MCF 10A (cell line): ENCODE data around the gene ACVR2A. TPM values are rescaled to one million over a fixed set of nuclear protein-coding genes. Genes with fewer than 3 reads are reported as not detected.

Experiments
- BruUV-seq: library from RNA; stranded (reverse); fragments of 400-500 nt; replicated peaks from 2 replicates; lab custom pipeline; 2021; lab: Mats Ljungman, UMichigan
- CTCF ChIA-PET: fragments of 300-600 bp; sonication (Branson Sonifier 250); formaldehyde crosslinking; extraction: SDS; loops from one replicate; lab custom pipeline; 2021; ENCODE audit warnings: antibody characterized with exemption, inconsistent platforms; lab: Yijun Ruan, JAX
- POLR2A ChIA-PET: fragments of 300-600, 350-650 bp; sonication (Branson Sonifier 250); formaldehyde crosslinking; extraction: SDS; loops from one replicate; lab custom pipeline; 2020; ENCODE audit warnings: antibody characterized with exemption, inconsistent platforms; lab: Yijun Ruan, JAX
- DNase-seq: peaks from one replicate; pipeline ENCODE4 v3.0.0-alpha.2; 2018; ENCODE audit not compliant: unreplicated experiment
- H3K27ac Mint-ChIP-seq: one replicate; pipeline ENCODE4 v1.8.0; 2022; ENCODE audit warnings: mild to moderate bottlenecking, low read depth, mixed read lengths; ENCODE audit not compliant: unreplicated experiment
- H3K27me3 Mint-ChIP-seq: one replicate; pipeline ENCODE4 v1.8.0; 2022; ENCODE audit warnings: mixed read lengths; ENCODE audit not compliant: insufficient read depth, unreplicated experiment
- H3K36me3 Mint-ChIP-seq: one replicate; pipeline ENCODE4 v1.8.0; 2022; ENCODE audit warnings: mild to moderate bottlenecking, moderate library complexity, mixed read lengths; ENCODE audit not compliant: insufficient read depth, unreplicated experiment
- H3K4me1 Mint-ChIP-seq: one replicate; pipeline ENCODE4 v1.8.0; 2022; ENCODE audit warnings: mixed read lengths; ENCODE audit not compliant: insufficient read depth, unreplicated experiment
- H3K4me3 Mint-ChIP-seq: one replicate; pipeline ENCODE4 v1.8.0; 2022; ENCODE audit warnings: mild to moderate bottlenecking, moderate library complexity, mixed read lengths; ENCODE audit not compliant: unreplicated experiment
- H3K9me3 Mint-ChIP-seq: one replicate; pipeline ENCODE4 v1.8.0; 2022; ENCODE audit warnings: mixed read lengths; ENCODE audit not compliant: unreplicated experiment
- CTCF ChIP-seq: fragments of 200-600 bp; IDR thresholded peaks from one replicate; pipeline ENCODE4 v1.8.0; 2022; ENCODE audit warnings: antibody characterized with exemption, mild to moderate bottlenecking; ENCODE audit not compliant: unreplicated experiment
- intact Hi-C: fragments of 100-400 bp; cut with micrococcal nuclease; formaldehyde crosslinking; loops from 2 replicates; pipeline ENCODE4 v1.14.1; 2022
- total RNA-seq: library from RNA; stranded (reverse); gene quantifications from 2 replicates; pipeline ENCODE4 v1.2.3, GENCODE V29; 2022

ACVR2A gene
- total RNA-seq, 1 experiment from 2014 or later: 11.2 TPM

- no peaks in the 10 kb centered on the region for H3K27me3 Mint-ChIP-seq
Measured at GRCh38 chr2:147854557-147855134, 9.8 kb downstream of the ACVR2A start.

GRCh38 chr2:147855316-147855715 lies 10.5 kb downstream of the ACVR2A start:
- H3K27ac Mint-ChIP-seq: no peak overlapping the region
- no peaks in the 10 kb centered on the region for H3K9me3 Mint-ChIP-seq
- ChIA-PET POLR2A (interaction anchor here (4.1 kb wide), 1 partner anchor 10 kb away, joined by 20 read pairs; the partner anchor contains the start of gene ACVR2A), CTCF (interaction anchor here (0.6 to 0.7 kb wide), 2 partner anchors 69 to 1005 kb away, joined by 3 to 4 read pairs; no protein-coding TSS in a partner anchor)
- no peaks in the 10 kb centered on the region for H3K36me3 Mint-ChIP-seq
- no peak for DNase-seq
- H3K27me3 Mint-ChIP-seq: no peaks in the 10 kb centered on the region
- intact Hi-C loops: no loop called here
- H3K4me3 Mint-ChIP-seq: no peak overlapping the region
- peaks cover 37% of the 10 kb centered on the region for H3K4me1 Mint-ChIP-seq
- no peak for TF ChIP-seq CTCF
- BruUV-seq: no TSS peak

More at GRCh38 chr2:147854557-147855134, 9.8 kb downstream of the ACVR2A start:
- ChIA-PET POLR2A (interaction anchor here (0.9 to 4.1 kb wide), 2 partner anchors 9 to 18 kb away, joined by 3 to 20 read pairs; partner anchors contain the start of gene ACVR2A), CTCF (no interaction called here)
- no TSS peak for BruUV-seq
- Mint-ChIP-seq H3K27ac (no peak overlapping the region), H3K4me1 (peaks cover 36% of the 10 kb centered on the region), H3K4me3 (no peak overlapping the region), H3K36me3 (no peaks in the 10 kb centered on the region), H3K9me3 (no peaks in the 10 kb centered on the region)
- no peak for TF ChIP-seq CTCF
- intact Hi-C loops: no loop called here
- no peak for DNase-seq

- H3K9me3 Mint-ChIP-seq: no peaks in the 10 kb centered on the region
- no peaks in the 10 kb centered on the region for H3K36me3 Mint-ChIP-seq
- intact Hi-C loops: no loop called here
- no peak overlapping the region for H3K27ac Mint-ChIP-seq
- no TSS peak for BruUV-seq
- ChIA-PET POLR2A (interaction anchor here (0.9 to 4.1 kb wide), 2 partner anchors 11 kb away, joined by 4 to 20 read pairs; partner anchors contain the start of gene ACVR2A), CTCF (interaction anchor here (0.6 to 0.7 kb wide), 2 partner anchors 69 to 1006 kb away, joined by 3 to 4 read pairs; no protein-coding TSS in a partner anchor)
- DNase-seq: no peak
- H3K4me1 Mint-ChIP-seq: peaks cover 30% of the 10 kb centered on the region
- no peak overlapping the region for H3K4me3 Mint-ChIP-seq
- TF ChIP-seq CTCF: no peak
- H3K27me3 Mint-ChIP-seq: no peaks in the 10 kb centered on the region
Measured at GRCh38 chr2:147855977-147856376, 11.1 kb downstream of the ACVR2A start.

- no peak overlapping the region for H3K4me3 Mint-ChIP-seq
- no TSS peak for BruUV-seq
- POLR2A ChIA-PET: interaction anchor here (0.6 to 1.1 kb wide), 2 partner anchors 13 to 404 kb away, joined by 3 read pairs; no protein-coding TSS in a partner anchor
- H3K36me3 Mint-ChIP-seq: no peaks in the 10 kb centered on the region
- peaks cover 15% of the 10 kb centered on the region for H3K4me1 Mint-ChIP-seq
- H3K9me3 Mint-ChIP-seq: no peaks in the 10 kb centered on the region
- intact Hi-C loops: no loop called here
- CTCF ChIA-PET: interaction anchor here (0.6 to 0.9 kb wide), 2 partner anchors 610 to 750 kb away, joined by 3 to 4 read pairs; no protein-coding TSS in a partner anchor
- no peak overlapping the region for H3K27ac Mint-ChIP-seq
- no peak for TF ChIP-seq CTCF
- no peaks in the 10 kb centered on the region for H3K27me3 Mint-ChIP-seq
- no peak for DNase-seq
Measured at GRCh38 chr2:147860009-147860408, 15.2 kb downstream of the ACVR2A start.
